GM12892 (cell line): Measurements from ENCODE around the gene PAX1.

Experiments used
- DNase-seq: peaks from one replicate; pipeline ENCODE4 v3.0.0; 2011; ENCODE audit not compliant: insufficient read length
- FAIRE-seq: peaks from 2 replicates; lab custom pipeline; 2011; peaks lifted over from hg19 to GRCh38; lab: Jason Lieb, UNC
- POLR2A ChIP-seq: IDR thresholded peaks from 2 replicates; pipeline ENCODE4 v1.6.1; 2011; ENCODE audit warnings: low read depth, low read length, control low read depth
- POLR2AphosphoS5 ChIP-seq: IDR thresholded peaks from 2 replicates; pipeline ENCODE4 v1.6.1; 2011; ENCODE audit warnings: low read depth, low read length, control low read depth
- TAF1 ChIP-seq: IDR thresholded peaks from 2 replicates; pipeline ENCODE4 v1.6.1; 2011; ENCODE audit warnings: low read depth, mild to moderate bottlenecking, control low read depth, low read length, borderline replicate concordance

The PAX1 gene

GRCh38 chr20:21681922-21682318 lies 23.5 kb upstream of the PAX1 start:
- TF ChIP-seq POLR2A (no peak), POLR2AphosphoS5 (no peak), TAF1 (no peak)
- DNase-seq (no peak), FAIRE-seq (no peak)

GRCh38 chr20:21682521-21682954 lies 22.9 kb upstream of the PAX1 start:
- no peak for DNase-seq
- TF ChIP-seq TAF1 (no peak), POLR2AphosphoS5 (no peak)
- FAIRE-seq: no peak

- no peak for FAIRE-seq
- DNase-seq: no peak
- TF ChIP-seq POLR2AphosphoS5 (no peak), POLR2A (no peak), TAF1 (no peak)
Measured at GRCh38 chr20:21684671-21685070, 20.8 kb upstream of the PAX1 start.

- no peak for DNase-seq
- FAIRE-seq: no peak
- no peak for TF ChIP-seq TAF1
Measured at GRCh38 chr20:21685981-21686380, 19.5 kb upstream of the PAX1 start.

GRCh38 chr20:21693322-21693721 lies 12.1 kb upstream of the PAX1 start:
- no peak for TF ChIP-seq TAF1
- TF ChIP-seq POLR2A: no peak
- no peak for TF ChIP-seq POLR2AphosphoS5
- no peak for FAIRE-seq
- DNase-seq: no peak

- TF ChIP-seq POLR2AphosphoS5 (no peak), TAF1 (no peak), POLR2A (no peak)
- FAIRE-seq (no peak), DNase-seq (no peak)
Measured at GRCh38 chr20:21698494-21699215, 6.8 kb upstream of the PAX1 start.

- FAIRE-seq (no peak), DNase-seq (no peak)
- TF ChIP-seq TAF1: no peak
- TF ChIP-seq POLR2AphosphoS5: no peak
- no peak for TF ChIP-seq POLR2A
Measured at GRCh38 chr20:21699216-21699508, 6.3 kb upstream of the PAX1 start.

- DNase-seq: no peak
- FAIRE-seq: no peak
- TF ChIP-seq POLR2A: no peak
- TF ChIP-seq POLR2AphosphoS5: no peak
- no peak for TF ChIP-seq TAF1
Measured at GRCh38 chr20:21701171-21701876, 4.1 kb upstream of the PAX1 start.

GRCh38 chr20:21702016-21702415 lies 3.4 kb upstream of the PAX1 start:
- no peak for DNase-seq
- TF ChIP-seq POLR2A (no peak), TAF1 (no peak), POLR2AphosphoS5 (no peak)
- no peak for FAIRE-seq

GRCh38 chr20:21702553-21703470 lies 2.7 kb upstream of the PAX1 start:
- FAIRE-seq (no peak), DNase-seq (no peak)
- TF ChIP-seq TAF1 (no peak), POLR2AphosphoS5 (no peak), POLR2A (no peak)

GRCh38 chr20:21703717-21704407 lies 1.6 kb upstream of the PAX1 start:
- TF ChIP-seq POLR2AphosphoS5 (no peak), TAF1 (no peak), POLR2A (no peak)

More at GRCh38 chr20:21703717-21704407, 1.6 kb upstream of the PAX1 start:
- DNase-seq (no peak), FAIRE-seq (no peak)
